IgD-negative memory B cell (primary cell): Measurements from ENCODE around the gene NTN3. TPM values are rescaled to one million over a fixed set of nuclear protein-coding genes. Genes with fewer than 3 reads are reported as not detected.

ENCODE experiments used
- polyA plus RNA-seq: library from polyadenylated mRNA; unstranded; fragments of 300-500 nt; fragmentation: Illumina TruSeq; gene quantifications from one replicate; pipeline ENCODE4 v1.2.3, GENCODE V29; 2021

Gene NTN3
- polyA plus RNA-seq, 1 donor from 2014 or later: not detected

Other genes starting within 250 kb of the NTN3 start
- 23.2 TPM for gene E4F1, start 247.7 kb upstream of the NTN3 start, polyA plus RNA-seq
- not detected for gene DNASE1L2, start 234.9 kb upstream of the NTN3 start, polyA plus RNA-seq
- 65.1 TPM for gene ECI1, start 219.7 kb upstream of the NTN3 start, polyA plus RNA-seq
- 330 TPM for gene RNPS1, start 203.2 kb upstream of the NTN3 start, polyA plus RNA-seq
- 1.7 TPM for gene ABCA3, start 130.6 kb upstream of the NTN3 start, polyA plus RNA-seq
- 5.6 TPM for gene CCNF, start 41.9 kb upstream of the NTN3 start, polyA plus RNA-seq
- 1.0 TPM for gene TEDC2, start 11.2 kb upstream of the NTN3 start, polyA plus RNA-seq
- gene TBC1D24, start 3.8 kb downstream of the NTN3 start, polyA plus RNA-seq: 3.3 TPM
- 105 TPM for gene ATP6V0C, start 42.7 kb downstream of the NTN3 start, polyA plus RNA-seq
- gene AMDHD2, start 49.1 kb downstream of the NTN3 start, polyA plus RNA-seq: 22.2 TPM
- 6.2 TPM for gene CEMP1, start 60.1 kb downstream of the NTN3 start, polyA plus RNA-seq
- 45.1 TPM for gene PDPK1, start 66.7 kb downstream of the NTN3 start, polyA plus RNA-seq
- gene KCTD5, start 211.2 kb downstream of the NTN3 start, polyA plus RNA-seq: 24.9 TPM
- not detected for gene PRSS27, start 248.9 kb downstream of the NTN3 start, polyA plus RNA-seq